Measurements from ENCODE around the gene HSPA1B.
"Not testable (repeated sequence)": the region's sequence is repeated elsewhere in the genome, so short reads cannot be mapped to it uniquely, and the experiment has no call there.

The HSPA1B gene

GRCh38 chr6:31861150-31861549, 33.6 kb downstream of the HSPA1B start:
- no peak for DNase-seq

- DNase-seq = no peak
Observed at GRCh38 chr6:31861919-31862343, 34.4 kb downstream of the HSPA1B start.

GRCh38 chr6:31862344-31863235, 35.1 kb downstream of the HSPA1B start, which contains the start of gene NEU1:
NEU1 (minus strand) TSS chr6:31862821; CDS start chr6:31862776, 45 bp downstream.
- peak; percentile 97 for DNase-seq

GRCh38 chr6:31864123-31864562, 36.6 kb downstream of the HSPA1B start:
- DNase-seq = not testable (repeated sequence)

- no peak for DNase-seq
Observed at GRCh38 chr6:31864818-31865204, 37.3 kb downstream of the HSPA1B start.

GRCh38 chr6:31865205-31866118, 37.9 kb downstream of the HSPA1B start:
- DNase-seq = no peak

- not testable (repeated sequence) for DNase-seq
Observed at GRCh38 chr6:31868658-31868971, 41.1 kb downstream of the HSPA1B start.

GRCh38 chr6:31869343-31869742, 41.8 kb downstream of the HSPA1B start:
- no peak for DNase-seq

GRCh38 chr6:31870385-31870921, 42.9 kb downstream of the HSPA1B start:
- no peak for DNase-seq

- DNase-seq = no peak
Observed at GRCh38 chr6:31871046-31871659, 43.6 kb downstream of the HSPA1B start.

GRCh38 chr6:31874084-31874670, 46.6 kb downstream of the HSPA1B start:
- DNase-seq = no peak

GRCh38 chr6:31874836-31875572, 47.5 kb downstream of the HSPA1B start:
- DNase-seq = no peak

- DNase-seq = no peak
Observed at GRCh38 chr6:31875877-31876276, 48.3 kb downstream of the HSPA1B start.

- no peak for DNase-seq
Observed at GRCh38 chr6:31876357-31876756, 48.8 kb downstream of the HSPA1B start.

GRCh38 chr6:31877125-31877650, 49.6 kb downstream of the HSPA1B start:
- no peak for DNase-seq

- DNase-seq = no peak
Observed at GRCh38 chr6:31877651-31878161, 50.2 kb downstream of the HSPA1B start.

GRCh38 chr6:31878222-31878621, 50.7 kb downstream of the HSPA1B start:
- DNase-seq = no peak

GRCh38 chr6:31878726-31879125, 51.2 kb downstream of the HSPA1B start, which contains the start of gene SLC44A4:
SLC44A4 (minus strand) TSS chr6:31878997; CDS start chr6:31878980, 17 bp downstream.
- no peak for DNase-seq

GRCh38 chr6:31879143-31879542, 51.6 kb downstream of the HSPA1B start:
- DNase-seq = no peak
